T-helper 1 cell (primary cell): ENCODE results near the gene PANK2.

Experiments used
- DNase-seq, 5 donors: peaks; one replicate each; pipeline ENCODE4 v3.0.0-alpha.2; 2012 to 2020

Gene PANK2

GRCh38 chr20:3901706-3902440 is 12.7 kb downstream of the PANK2 start:
- no peak for DNase-seq

DNA sequence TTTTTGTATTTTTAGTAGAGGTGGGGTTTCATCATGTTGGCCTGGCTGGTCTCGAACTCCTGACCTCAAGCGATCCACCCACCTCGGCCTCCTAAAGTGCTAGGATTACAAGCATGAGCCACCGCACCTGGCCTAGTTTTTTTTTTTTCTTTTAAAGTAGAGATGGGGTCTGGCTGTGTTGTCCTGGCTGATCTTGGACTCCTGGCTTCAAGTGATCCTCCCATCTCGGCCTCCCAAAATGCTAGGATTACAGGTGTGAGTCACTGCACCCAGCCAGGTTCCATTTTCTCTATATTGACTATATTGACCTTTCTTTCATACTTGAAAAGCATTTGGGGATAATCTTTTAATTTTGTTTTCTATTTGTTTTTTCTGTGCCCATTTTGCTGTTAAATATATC is 13.3 kb downstream of the PANK2 start:
- no peak for DNase-seq

DNA sequence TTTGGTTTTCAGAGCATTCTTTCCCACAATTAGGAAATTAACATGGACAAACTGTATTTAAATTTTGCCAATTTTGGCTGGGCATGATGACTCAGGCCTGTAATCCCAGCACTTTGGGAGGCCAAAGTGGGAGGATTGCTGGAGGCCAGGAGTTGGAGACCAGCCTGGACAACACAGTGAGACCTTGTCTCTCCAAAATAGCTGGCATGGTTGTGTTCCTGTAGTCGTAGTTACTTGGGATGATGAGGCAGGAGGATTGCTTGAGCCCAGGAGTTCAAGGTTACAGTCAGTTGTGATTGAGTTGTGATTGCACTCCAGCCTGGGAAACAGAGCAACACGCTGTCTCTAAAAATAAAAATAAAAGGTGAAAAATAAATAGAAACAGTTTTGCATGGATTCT is 15.0 kb downstream of the PANK2 start:
- no peak for DNase-seq

DNA sequence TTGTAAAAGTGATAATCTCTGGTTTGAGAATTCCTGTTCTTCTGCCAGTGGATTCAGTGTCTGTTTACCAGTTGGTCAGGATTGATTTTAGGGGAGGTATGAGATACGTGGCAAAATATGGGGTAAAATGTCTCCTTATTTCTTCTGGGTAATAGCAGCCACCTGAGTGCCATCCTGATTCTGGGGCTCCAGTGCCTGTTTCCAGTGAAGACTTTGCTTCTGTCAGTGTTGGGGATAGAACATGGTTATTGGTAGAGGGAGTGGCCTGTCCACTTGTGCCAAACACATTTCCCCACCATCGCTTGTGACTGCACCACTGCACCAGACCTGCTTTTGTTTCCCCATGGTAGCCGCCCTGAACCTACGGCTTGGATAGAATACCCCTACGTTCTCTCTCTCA is 15.7 kb downstream of the PANK2 start:
- no peak for DNase-seq

- peak in 4 of 5 donors; percentile 29 to 73 (median 39) for DNase-seq
These were observed 17.8 kb downstream of the PANK2 start for GRCh38 chr20:3906744-3907721.

- DNase-seq, result no peak
These were observed 19.5 kb downstream of the PANK2 start for GRCh38 chr20:3908667-3909066.

- DNase-seq, result no peak
These were observed 20.8 kb downstream of the PANK2 start for GRCh38 chr20:3909952-3910366.

DNA sequence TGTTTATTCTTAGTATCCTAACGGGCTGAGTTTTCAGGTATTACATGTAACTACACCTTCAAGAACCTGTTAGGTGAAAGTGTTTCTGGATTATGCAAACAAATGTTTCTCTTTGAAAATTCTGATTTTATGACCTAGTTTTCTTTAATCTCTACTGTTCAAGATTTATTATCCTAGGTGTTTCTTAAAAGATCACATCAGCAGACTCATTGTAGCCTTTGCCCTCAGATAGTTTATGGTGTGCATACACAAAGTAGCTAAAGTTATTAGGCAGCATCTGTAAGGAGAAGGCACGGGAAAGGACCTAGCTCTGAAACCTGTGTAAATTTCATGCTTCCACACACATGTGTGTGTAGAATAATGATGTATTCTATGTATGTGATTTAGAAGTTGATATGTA is 21.7 kb downstream of the PANK2 start:
- no peak for DNase-seq

DNA sequence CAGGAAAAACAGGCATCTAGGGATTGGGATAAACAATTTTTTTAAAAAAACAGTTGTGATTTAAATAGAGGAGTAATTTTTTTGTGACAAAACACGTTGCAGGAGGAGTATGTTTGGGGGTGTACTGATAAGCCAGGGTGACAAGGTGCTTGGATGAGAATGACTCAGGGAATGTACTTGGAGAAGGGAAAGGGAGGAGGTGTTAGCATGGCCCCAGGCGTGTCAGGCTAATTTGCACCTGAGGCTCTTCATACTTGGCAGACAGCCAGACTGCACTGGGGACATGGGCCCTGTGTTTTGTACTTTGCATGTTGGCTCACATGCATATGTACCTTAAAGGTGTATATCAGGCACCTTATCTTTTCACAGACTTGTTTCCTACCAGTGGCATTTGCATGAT is 22.8 kb downstream of the PANK2 start:
- DNase-seq, result no peak

- no peak for DNase-seq
These were observed 25.3 kb downstream of the PANK2 start for GRCh38 chr20:3914446-3914845.

GRCh38 chr20:3915691-3916090 is 26.5 kb downstream of the PANK2 start:
- no peak for DNase-seq

DNA sequence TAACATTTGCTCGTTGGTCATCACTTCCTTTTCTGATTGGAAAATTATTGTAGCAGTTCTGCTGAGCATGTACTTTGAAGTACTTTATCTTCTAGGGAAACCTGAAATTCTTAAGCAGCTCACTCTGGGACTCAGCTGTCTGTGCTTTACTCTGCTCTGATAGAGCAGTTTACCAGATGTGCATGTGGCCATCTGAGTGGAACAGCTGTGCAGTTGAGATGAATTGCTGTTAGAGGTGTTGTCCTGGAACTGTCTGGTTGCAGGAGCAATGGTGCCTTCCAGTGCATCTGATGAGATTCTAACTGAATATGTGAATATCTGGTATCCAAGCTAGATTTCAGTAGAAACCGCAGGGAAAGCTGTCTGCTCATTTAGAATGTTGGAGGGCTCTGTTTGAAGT is 27.2 kb downstream of the PANK2 start:
- no peak for DNase-seq

DNA sequence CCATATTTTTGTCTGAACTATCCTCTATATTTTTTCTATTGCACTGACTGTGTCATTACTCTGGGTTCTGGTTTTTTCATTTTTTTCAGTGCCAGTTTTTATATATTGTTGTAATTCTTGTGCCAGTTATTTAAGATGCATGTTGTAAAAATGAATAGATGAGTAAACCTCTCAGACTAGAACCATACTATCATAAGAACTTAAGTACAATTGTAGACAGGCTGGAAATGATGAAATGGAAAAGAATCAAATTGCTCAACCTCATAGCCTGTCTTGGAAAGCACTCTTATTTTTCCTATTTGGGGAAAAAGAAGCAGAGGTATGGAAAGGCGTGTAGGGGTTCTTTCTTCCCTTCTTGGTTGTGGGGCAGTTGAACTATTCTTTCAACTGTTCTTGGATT is 30.2 kb downstream of the PANK2 start:
- no peak for DNase-seq

DNA sequence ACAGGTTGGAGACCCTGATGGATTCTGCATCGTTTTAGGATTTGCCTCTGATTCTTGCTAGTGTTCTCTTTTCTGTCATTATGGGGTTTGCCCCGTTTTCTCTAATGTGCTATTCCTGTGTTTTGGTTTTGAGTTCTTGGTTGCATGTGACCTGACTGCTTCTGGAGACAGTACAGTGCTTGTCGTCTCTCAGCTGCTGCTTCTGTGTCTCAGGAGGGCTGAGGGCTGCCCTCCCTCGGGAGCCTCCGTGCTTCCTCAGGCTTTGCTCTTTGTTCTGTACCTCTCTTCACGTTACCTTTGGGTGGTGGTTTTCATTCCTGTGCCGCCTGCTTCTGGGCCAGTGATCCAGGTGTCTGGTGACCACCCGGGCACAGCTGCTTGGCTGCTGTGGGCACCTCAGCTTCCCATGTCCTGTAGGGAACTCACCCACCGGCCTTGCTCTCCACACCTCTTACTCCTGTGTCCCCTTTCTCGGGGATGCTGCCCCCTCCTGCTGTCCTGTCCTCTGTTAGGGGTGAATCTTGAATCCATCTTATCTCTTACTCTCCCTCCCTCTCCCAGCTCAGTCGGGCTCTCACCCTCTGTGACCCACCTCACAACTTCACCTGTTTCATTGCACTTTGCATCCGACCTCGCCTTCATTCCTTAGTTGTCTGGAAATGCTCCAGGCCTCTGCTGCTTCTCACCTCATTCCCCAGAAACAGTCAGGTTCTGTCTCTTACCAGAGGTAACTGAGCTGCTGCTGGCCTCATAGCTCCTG is 33.2 kb downstream of the PANK2 start:
- no peak for DNase-seq

GRCh38 chr20:3922983-3923339 is 33.8 kb downstream of the PANK2 start:
- DNase-seq, result no peak

DNA sequence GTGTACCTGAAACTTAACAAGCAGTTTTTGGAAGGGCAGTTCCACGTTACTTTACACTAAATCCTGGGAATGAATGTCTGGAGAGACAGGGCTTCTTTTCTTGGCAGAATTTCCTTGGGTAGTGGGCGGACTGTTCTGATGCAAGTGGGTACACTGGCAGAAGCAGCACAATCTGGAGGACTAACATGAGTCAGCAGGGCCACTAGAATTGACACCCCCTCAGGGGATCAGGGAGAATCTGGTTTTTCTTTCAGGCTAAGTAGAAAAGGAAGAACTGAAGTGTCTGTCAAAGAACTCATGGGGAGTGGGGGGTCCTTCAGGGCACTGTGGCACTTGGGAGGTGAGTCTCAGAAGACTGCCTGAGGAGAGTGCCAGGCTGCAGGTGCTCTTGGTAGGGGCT is 34.6 kb downstream of the PANK2 start:
- DNase-seq, result no peak

GRCh38 chr20:3924304-3925112 is 35.3 kb downstream of the PANK2 start:
- DNase-seq, result no peak

GRCh38 chr20:3925113-3925695 is 36.0 kb downstream of the PANK2 start:
- DNase-seq, result no peak

DNA sequence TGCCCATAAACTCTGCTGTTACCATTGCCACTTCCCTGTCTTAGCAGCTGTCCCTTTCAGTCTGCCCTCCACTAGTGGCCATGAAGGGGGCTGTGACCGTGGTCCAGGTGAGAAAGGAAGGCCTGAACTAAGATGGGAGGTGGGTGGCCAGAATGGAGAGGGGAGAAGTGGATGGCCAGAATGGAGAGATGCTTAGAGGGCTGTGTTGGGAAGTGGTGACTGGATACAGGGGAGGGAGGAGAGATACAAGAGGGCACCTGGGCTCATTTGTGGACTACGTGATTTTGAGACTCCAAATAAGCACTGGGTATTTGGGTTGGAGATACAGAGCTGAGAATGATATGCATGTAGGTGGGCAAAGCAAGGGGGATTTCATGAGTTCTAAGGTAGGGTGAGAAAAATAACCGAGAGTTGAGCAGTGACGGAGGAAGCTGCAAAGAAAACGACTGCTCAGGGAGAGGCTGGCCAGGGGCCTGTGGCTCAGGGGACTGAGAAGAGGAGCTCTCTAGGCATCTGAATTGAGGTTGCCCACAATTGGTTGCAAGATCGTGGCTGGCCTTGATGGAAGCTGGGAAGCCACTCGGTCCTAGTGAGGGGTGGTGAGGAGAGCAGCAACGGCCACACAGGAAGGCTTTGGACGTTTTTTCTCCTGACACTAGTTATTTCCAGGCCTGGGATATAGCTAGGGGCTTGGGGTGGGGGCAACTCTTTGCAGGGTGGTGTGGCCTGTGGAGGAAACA is 36.9 kb downstream of the PANK2 start:
- no peak for DNase-seq

DNA sequence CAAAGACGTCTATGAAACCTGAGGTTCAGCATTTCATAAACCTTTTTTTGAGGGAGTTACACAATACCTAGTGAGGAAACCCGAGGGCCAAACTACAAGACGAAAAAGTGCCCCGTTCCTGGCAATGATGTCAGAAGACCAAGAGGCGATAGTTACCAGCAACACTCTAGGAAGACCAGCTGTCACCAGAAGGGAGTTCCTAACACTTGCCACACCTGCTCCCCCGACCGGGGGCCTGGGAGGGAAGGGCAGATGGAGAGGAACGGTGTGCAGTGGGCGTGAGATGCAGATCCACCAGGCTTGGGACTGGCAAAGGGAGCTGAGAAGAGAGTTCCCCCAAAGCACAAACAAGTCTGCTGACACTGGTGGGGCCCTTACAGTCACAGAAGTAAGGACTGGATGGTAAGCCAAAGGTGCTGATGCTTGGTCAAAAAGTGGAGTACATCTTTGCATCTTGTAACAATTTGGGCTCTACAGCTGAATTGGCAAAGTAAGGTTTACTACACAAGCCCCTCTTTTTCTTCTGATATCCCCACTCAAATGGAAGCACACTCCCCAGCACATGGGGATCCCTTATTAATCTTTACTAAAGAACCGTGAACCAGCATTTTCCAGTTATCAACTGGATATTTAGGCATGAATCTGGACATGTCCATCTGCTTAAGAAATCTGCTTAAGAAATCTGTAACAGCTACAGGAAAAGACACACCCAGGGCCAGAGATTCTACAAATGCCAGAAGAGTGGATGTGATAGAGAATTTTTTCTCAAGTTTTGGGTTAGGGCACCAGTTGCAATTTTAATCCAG is 38.5 kb downstream of the PANK2 start:
- no peak for DNase-seq

DNA sequence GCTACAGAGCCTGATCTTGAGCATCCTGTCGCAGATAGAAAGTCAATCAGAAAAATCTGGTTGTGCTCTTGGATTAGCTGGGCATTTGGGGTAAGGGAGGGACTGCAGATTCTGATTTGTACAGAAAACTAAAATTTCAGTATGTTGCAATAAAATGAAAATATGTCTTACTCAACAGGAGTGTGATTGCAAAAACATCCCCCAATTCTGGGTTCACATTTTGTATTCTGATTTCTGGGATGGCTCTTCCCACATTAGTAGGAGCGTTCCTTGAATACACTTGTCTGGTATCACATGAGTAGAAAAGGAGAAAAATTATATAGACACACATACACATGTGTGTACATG is 40.5 kb downstream of the PANK2 start:
- no peak for DNase-seq
